DMS153 (cell line): ENCODE measurements around the gene ST3GAL4.

Source experiments
- DNase-seq: peaks from one replicate; lab custom pipeline; 2025; lab: John Stamatoyannopoulos, UW

ST3GAL4 gene

DNA sequence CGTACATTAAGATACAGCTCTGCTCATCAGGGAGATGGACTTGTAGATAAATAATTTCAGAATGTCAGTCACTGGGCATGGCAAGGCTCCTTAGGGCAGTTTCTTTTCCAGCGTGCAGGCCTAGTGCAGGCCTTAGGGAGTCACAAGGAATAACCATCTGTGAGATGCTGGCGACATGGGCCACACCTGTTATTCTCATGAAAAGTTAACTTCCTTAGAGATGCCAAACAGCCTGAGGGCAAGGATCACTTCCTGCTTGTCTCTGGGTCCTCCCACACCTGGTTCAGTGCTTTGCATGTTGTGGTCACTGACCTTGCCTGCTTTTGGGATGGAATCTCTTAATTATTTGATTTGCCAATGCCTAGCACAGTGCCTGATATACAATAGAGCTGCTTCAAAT, 70.6 kb downstream of the ST3GAL4 start:
- no peak for DNase-seq

DNA sequence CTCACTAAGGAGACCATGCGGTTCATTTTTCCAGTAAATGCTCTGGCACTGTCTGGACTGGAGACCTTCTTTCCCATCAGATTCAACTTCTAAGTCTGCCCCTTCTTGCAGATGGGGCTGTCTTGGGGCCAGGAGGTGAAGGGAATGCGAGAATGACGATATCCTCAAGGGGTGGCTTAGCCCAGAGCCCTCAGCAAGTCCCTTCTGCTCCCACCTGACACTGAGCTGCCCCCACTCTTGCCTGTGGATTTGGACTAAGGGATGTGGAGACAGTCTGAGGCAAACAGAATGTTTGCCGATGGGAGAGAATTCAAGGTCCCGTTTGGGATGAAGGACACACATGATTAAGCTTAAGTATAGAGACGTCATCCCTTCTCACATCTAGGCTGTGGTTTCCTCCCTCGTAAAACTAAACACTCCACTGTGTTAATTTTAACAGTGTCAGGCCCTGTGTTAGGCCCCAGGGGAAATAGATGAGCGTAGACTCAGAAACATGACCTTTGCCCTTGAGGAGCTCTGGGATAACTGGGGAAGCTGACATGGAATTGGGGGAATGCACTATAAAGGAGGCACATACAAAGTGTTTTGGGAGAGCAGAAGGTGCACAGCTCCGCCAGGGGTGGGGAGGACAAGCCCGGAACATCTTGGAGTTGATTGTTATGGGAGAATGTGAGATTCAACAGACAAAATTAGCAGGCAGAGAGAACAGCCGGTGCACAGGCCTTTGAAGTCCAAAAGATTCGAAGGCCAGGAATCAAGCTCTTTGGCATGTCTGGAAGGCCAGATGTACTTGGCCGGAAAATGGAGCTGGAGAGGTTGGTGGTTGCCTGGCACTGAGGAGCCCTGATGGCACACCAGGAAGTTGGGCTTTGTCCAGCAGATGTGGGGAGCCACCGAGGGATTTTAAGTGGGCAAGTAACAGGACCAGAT, 71.6 kb downstream of the ST3GAL4 start:
- no peak for DNase-seq

DNA sequence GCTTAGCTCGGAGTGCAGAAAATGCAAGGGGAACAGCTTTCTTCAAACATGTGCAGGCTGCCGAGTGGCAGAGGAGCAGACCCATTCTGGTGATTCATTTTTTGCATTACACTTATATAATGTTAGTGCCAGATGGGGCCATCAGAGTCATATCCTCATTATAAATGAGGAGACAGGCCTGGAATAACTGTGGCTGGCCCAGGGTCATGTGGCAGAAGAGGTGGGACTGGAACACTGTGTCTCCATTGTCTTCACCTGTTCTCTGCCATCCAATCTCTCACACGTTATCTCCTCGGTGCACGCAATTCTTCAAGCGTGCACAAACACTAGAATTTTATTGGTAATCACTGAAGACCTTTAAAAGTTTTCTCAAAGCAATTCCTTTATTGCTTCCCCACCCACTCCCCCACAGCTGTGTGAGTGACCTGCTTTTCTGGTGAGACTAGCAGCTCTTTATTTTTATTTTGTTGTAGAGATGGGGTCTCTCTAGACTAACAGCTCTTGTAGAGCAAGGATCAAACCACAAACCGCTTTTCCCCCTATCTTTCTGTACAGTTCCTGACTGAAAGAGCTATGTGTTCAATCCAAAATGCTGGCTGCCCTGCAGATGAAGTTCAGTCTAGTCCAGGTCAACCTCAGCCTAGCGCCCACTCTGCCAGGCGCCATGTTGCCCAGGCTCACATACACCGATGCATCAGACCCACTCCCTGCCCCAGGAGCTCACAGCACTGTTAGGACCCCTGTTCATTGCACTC, 75.3 kb downstream of the ST3GAL4 start:
- no peak for DNase-seq

DNA sequence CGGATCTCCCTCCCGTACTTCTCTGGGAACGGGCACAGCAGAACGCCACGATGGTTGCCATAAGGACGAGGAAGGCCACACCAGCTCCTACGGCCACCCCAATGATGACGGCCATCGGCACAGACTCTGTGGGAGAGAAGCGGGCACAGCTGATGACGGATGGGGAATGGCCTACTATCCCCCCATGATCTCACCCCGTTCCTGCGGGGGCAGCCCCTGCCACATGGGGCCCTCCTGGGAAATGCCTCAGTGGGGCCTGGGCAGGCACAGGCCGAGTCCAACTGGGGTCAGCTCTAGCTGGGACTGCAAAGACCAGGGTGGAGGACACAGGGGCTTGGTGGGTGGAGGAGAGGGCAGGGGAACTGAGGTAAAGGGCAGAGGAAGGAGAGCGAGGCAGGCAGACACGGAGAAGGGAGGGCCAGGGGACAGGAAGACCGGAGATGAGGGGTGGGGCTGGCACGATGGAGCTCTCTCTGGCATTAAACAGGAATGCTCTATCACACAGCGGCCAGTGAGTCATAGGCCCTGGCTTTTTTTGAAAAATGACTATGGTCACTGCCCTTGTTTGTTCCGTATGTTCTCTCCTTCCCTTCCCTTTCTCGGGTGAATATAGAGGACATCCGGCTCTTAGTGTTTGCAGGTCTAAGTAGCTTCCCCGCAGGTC, 76.0 kb downstream of the ST3GAL4 start:
- no peak for DNase-seq

DNA sequence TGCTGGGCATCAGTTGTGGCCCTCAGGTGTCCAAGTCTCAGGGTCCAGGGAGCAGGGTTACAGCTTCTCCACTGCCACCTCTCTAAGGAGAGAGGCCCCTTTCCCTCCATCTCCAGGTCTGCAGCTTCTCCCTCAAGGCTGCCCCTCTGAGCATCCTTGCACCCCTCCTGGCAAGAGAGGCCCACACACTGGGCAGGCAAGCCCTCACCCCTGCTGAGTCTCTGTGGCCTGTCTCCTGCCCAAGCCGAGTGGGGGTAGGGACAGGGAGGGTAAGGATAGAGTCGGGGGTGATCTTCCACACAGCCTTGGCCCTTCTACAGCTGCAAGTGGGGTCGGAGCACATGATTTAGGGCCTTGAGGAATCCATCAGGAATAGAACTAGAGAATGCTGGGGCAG, 76.6 kb downstream of the ST3GAL4 start:
- no peak for DNase-seq

DNA sequence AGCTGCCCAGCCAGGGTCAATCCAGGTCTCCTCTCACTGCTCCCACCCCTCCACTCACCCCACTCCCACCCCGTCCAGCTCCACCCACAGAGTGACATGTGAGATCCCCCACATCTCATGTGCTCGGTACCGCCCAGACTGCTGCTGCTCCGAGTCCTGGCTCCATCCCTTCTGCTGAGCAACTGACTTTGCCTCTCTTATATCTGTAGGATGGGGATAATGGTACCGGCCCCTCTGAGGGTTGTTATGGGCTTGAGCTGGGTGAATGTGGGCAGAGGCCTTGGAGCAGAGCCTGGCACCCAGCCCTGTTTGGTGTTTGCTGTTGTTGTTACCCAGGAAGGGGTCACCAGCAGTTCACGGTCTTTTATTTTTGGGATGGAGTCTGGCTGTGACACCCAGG, 77.0 kb downstream of the ST3GAL4 start:
- no peak for DNase-seq

DNA sequence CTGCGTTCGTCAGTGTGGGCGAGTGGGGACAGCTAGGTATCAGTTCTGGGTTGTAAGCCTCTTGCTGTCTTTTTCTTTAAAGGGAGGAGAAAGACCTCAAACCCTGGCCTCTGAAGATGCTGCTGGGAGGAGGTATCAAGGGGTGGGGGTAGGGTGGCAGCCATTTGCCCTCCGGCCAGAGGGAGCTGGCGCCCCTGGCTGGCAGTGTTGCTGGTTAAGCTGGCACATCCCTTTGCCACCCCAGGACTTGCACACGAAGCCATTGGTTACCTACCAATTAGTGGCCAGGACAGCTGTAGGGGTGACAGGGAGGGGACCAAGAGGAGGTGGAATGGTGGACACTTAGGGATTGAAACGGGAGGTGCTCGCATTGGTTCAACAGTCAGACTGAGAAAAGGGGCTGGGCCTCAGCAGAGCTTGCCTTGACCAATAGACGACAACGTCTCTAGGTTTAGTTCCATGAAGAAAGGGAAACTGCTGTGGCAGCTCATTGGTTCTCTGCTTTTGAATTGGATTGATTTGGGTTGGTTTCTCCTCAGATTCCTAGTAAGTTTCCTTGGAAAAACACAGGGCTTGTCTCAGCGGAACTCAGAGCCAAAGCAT, 77.9 kb downstream of the ST3GAL4 start:
- no peak for DNase-seq

DNA sequence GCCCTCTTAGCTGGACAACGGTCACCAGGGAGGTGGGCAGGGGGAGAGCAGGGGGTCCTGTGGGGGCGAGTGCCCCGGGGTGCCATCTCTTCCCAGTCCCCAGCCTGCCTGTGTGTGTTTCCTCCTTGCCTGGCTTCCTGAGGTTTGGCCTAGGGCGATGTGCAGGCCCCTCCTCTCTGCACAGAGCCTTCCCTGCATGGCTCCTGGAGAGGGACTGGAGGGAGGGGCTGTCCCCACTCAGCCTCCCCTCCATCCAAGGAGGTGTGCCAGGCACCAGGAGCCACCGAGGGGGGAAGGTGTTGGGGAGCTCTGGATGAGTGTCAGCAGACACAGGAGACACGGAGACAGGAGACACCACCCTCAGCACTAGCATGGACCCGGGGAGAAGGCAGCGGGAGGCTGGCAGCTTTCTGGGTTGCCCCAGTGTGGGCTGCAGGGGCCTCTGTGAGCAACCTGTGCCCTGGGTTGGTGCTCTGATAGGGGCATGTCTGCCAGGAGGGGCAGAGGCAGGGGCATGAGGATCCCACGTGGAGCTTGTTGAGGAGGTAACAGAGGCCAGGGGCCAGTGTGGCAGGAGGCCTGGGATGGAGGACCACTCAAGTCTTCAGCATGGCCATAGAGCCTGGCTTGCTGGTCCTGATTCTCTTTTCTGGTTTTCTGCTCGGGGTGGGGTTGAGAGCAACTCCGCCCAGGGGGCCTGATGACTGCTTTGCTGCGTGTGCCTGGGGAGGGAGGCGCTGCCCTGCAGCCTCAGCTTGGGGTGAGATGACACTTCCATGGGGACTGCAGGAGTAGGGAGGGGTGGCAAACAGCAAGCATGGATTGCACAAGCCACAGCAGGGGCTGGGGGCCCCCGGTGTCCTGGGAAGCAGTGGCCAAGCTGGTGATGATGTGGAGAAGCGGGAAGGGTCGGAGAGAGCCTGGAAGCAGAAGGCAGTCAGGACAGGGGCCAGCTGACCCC, 78.8 kb downstream of the ST3GAL4 start:
- no peak for DNase-seq

DNA sequence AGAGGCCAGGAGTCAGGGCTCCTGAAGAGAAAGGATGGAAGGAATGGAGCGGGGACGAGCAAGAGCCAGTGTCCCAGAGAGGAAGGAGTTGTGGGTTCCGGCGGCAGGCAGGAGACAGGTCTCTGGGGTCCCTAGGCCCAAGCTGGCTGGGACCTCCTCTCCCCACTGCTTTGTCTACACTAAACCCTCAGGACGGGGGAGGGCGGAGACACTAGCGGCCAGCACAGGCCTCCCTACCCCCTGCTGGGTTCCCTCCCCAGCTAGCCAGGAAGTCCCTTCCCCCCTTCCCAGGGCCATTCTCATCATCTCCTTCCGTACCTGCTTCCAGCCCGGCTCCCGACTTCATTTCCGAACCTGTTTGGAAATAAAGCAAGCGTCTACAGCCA, 79.5 kb downstream of the ST3GAL4 start:
- no peak for DNase-seq

DNA sequence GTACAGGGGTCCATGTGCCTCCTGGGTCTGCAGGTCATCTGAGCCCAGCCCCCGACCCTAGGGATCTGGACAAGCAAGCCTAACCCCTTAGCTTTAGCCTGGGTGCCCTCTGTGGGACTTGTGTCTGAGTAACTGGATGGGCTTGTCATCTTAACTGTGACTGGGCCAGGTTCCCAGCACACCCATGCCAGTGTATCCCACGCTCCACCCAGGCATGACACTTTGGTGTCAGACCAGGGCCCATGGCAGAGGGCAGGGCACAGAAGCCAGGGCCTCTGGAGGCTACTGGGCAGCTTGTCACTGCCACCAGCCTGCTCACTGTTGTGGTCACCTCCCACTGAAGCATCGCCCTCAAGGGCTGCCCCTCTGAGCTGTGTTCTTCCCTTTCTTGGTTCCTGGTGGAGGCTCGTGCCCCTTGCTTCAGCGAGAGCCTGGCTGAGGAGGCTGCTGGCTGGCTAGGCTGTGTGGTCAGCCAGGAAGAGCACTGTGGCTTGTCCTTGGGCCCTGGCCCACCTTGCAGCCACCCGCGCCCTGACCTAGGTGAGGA, 80.8 kb downstream of the ST3GAL4 start:
- no peak for DNase-seq

DNA sequence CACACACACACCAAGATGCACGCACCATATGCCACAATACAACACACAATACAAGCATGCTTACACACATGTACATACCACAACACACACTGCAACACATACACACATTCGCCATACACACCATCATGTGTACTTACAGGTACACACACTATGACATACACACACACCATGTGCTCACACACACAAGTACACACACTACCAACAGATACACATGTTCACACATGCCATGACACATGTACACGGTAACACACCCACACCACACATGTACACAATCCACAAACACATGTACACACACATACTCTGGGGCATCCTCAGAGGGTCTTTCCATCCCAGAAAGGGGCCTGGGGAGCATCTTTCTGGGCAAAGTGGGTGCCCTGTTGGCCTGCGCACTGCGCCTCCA, 82.2 kb downstream of the ST3GAL4 start:
- no peak for DNase-seq

DNA sequence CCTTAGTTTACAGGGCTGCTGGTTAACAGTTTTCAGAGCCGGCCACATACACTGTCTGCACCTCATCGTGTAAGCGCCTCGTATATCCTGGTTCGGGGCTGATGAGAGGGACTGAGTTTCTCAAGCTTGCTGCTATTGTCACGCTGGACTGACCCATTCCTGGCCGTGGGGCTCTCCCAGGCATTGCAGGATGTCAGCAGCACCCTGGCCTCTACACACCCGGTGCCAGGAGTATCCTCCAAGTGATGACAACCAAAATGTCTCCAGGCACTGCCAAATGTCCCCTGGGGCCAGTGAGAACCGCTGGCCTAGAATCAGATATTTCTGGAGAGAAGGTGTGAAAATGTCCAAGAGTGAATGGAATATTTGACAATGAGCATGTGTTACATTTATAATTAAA, 82.8 kb downstream of the ST3GAL4 start:
- no peak for DNase-seq

DNA sequence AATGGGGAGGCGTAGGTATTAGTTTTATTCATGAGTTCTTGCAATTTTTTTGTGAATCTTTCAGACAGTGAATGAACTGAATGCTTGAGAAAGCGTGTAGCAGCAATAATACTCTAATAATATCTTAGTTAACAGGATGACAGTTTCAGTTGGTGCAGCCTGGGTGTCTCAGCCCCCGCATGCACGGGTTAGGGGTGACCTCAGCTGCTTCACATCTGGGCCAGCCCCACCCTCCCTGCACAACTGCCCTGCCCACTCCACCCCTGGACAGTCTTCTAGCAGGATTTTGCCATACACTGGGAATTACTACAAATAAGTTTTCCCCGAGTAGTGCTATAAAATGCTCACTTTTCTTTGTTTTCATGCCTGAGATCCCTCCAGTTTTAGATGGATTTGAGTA, 83.2 kb downstream of the ST3GAL4 start:
- DNase-seq = no peak

DNA sequence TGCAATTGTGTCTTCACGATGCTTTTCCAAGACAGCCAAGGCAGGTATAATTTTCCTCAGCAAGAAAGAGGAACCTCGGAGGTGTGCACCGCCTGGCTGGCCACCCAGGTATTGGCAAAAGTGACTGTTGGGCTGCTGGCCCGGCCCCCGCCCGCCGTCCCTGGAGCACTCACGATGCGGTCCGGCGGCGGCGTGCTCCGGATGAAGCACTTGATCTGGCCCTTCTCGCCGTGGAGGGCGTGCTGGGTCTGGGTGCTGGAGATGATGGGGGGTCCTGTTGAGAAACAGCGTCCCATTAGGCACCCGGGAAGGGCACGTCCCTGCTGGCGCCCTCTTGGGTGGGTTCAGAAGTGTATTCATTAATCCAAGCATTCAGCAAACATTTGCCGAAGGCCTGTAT, 84.8 kb downstream of the ST3GAL4 start:
- DNase-seq = no peak

DNA sequence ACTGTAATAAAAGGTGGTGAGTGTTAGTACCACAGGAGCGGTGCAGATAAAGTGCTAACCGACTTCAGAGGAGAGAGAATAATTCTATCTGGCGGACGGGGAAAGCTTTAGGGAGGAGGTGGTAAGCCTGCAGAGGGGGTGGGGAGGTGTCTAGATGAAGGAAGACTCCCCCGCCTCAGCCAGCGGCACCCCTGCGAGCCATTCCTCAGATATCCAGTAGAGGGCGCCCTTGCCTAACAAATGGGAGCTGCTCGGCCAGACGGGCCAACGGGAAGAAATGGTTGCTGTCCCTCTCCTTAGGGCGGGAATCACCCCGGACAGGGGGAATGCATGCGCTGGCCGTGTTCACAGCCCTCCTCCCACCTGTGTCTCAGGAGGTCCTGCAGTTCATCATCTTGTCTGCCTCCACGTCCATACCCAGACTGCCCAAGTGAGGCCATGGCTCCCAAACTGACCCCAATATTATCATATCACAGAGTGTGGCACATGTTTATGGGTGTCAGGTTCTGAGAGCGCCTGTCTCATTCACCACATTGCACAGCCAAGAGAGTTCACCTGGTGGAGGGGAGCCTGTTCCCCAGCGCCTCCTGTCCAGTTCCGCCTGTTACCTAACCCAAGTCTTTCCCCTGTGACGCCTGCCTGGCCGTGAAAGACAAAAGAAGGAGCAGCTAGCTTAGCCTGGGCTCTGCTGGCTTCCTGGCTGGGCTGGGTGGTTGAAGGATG, 85.5 kb downstream of the ST3GAL4 start:
- peak; percentile 56 for DNase-seq

DNA sequence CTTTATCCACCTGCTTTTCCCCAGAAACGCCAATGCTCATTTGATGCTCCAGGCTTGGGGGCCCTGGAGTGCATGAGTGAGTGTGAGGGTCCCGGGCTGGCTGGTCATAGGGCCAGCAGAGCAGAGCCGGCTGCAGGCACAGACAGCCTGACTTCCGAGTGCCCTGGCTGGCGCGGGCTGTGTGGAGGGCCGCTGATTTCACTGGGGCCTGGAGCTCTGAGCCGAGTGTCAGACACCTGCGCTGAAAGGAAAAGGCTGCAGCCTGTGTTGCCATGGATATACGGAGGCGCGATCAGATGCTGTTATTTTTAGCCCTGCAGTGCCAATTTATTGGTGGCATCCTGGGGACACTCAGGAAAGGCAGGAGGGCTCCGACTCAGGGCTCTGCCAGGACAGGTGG, 87.6 kb downstream of the ST3GAL4 start:
- peak; percentile 39 for DNase-seq

DNA sequence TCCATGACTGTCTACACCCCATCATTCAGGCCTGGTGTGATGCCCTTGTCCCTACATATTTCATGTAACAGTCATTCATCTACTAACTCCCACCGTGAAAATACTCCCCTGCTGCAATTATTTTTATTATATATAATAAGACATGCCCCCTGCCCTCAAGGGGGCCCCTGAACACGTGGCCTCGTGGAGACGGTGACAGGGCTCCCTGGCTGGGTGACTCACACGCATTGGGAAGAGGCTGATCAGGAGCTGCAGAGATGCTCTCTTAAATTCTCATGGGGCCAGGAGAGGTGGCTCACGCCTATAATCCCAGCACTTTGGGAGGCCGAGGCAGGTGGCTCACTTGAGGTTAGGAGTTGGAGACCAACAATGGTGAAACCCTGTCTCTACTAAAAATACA, 88.6 kb downstream of the ST3GAL4 start:
- DNase-seq = no peak

DNA sequence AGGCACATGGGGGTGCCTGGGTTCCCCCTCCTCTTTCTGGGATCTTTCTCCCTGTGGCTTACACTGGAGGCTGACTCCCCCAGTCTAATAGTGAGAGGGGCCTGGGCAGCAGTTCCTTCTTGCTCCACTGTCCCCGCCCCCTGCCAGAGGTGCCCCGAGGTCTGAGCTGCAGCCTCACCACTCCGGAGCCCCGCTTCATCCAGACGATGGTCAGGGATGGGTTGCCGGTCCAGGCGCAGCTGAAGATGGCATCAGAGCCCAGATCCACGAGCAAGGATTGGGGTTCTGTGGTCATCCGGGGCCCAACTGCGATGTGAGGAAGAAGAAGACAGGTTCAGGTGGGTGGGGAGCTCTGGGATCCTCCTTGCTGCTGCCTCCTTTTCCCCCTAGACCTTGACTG, 91.1 kb downstream of the ST3GAL4 start:
- DNase-seq = no peak

DNA sequence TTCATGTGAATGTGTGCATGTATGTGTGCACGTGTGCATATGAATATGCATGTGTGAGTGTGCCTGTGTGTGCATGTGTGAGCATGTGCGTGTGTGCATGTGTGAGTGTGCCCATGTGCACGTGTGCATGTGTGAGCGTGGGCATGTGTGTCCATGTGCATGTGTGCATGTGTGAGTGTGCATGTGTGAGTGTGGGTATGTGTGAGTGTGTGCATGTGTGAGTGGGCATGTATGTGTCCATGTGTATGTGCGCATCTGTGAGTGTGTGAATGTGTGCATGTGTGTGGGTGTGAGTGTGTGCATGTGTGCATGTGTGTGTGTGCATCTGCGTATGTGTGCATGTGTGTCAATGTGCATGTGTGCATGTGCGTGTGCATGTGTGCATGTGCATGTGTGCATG, 94.7 kb downstream of the ST3GAL4 start:
- no peak for DNase-seq

DNA sequence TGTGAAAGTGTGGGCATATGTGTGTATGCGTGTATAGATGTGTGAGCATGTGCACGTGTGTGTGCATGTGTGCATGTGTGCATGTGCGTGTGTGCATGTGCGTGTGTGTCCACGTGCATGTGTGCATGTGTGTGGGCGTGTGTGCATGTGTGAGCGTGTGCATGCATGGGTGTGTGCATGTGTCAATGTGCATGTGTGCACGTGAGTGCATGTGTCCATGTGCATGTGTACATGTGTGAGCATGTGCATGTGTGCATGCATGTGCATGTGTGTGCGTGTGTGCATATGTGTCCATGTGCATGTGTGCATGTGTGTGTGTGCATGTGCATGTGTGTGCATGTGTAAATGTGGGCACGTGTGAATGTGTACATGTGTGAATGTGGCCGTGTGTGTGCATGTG, 95.3 kb downstream of the ST3GAL4 start:
- DNase-seq = no peak
